Measurements from ENCODE around the gene PRDM7.

GRCh38 chr16:90019543-90020259 is 57.4 kb downstream of the PRDM7 start:
- TF ChIP-seq SIN3A (IDR thresholded peaks at IDR 0.05; ENCODE audit: borderline replicate concordance, insufficient read depth, low read length): no peak
- TF ChIP-seq POLR2AphosphoS5 (IDR thresholded peaks at IDR 0.05; ENCODE audit: low read depth, low read length): no peak
- TF ChIP-seq REST (IDR thresholded peaks at IDR 0.05; ENCODE audit: insufficient read depth in 1 of 2, low read depth in 2 of 2, low read length in 2 of 2): no peak
